Measurements from ENCODE around the gene LRRC56. TPM values are rescaled to one million over a fixed set of nuclear protein-coding genes. Genes with fewer than 3 reads are reported as not detected.

Gene LRRC56
- total RNA-seq, 1 donor from 2014 or later, result 2.7 TPM

- H3K4me3 Mint-ChIP-seq (ENCODE audit: unreplicated experiment), result peak overlapping the region; percentile 12
- H3K27ac Mint-ChIP-seq (ENCODE audit: unreplicated experiment), result peak overlapping the region; percentile 54
- H3K27me3 Mint-ChIP-seq (ENCODE audit: low read depth), result no peaks in the 10 kb centered on the region
- peaks cover 7% of the 10 kb centered on the region for H3K4me1 Mint-ChIP-seq (ENCODE audit: low read depth)
- TF ChIP-seq, protein P1, sequence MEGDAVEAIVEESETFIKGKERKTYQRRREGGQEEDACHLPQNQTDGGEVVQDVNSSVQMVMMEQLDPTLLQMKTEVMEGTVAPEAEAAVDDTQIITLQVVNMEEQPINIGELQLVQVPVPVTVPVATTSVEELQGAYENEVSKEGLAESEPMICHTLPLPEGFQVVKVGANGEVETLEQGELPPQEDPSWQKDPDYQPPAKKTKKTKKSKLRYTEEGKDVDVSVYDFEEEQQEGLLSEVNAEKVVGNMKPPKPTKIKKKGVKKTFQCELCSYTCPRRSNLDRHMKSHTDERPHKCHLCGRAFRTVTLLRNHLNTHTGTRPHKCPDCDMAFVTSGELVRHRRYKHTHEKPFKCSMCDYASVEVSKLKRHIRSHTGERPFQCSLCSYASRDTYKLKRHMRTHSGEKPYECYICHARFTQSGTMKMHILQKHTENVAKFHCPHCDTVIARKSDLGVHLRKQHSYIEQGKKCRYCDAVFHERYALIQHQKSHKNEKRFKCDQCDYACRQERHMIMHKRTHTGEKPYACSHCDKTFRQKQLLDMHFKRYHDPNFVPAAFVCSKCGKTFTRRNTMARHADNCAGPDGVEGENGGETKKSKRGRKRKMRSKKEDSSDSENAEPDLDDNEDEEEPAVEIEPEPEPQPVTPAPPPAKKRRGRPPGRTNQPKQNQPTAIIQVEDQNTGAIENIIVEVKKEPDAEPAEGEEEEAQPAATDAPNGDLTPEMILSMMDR (IDR thresholded peaks at IDR 0.05), result no peak
- H3K9me3 Mint-ChIP-seq (ENCODE audit: low read depth), result no peaks in the 10 kb centered on the region
- H3K36me3 Mint-ChIP-seq (ENCODE audit: low read depth), result no peaks in the 10 kb centered on the region
- DNase-seq (ENCODE audit: low spot score), result peak; percentile 87
Measured at GRCh38 chr11:532527-532985, 4.8 kb upstream of the LRRC56 start.

DNA sequence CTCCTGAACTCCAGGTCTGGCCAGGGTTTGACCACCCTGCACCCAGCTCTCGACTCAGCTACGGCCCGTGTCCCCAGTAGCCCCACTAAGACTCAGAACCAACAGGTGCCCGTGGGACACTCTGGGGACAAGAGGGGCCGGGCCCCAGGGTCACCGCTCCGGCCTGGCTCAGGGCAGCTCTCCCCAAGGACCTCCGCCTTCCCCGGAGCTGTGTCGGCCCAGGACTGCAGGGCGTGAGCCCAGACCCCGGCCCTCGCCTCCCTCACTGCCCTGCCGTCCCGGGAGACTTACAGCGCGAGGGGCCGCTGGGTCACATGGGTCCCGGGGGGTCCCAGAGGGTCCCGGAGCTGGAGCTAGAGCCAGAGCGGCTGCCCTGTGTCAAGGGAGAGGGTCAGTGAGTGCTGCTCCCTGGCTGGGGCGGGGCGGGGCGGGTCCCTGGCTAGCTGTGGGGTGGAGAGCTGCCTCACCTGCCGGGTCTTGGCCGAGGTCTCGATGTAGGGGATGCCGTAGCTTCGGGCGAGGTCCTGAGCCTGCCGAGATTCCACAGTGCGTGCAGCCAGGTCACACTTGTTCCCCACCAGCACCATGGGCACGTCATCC lies 4.2 kb upstream of the LRRC56 start:
- no peaks in the 10 kb centered on the region for H3K36me3 Mint-ChIP-seq (ENCODE audit: low read depth)
- no peak overlapping the region for H3K4me3 Mint-ChIP-seq (ENCODE audit: unreplicated experiment)
- peaks cover 7% of the 10 kb centered on the region for H3K4me1 Mint-ChIP-seq (ENCODE audit: low read depth)
- peak overlapping the region; percentile 8 for H3K27ac Mint-ChIP-seq (ENCODE audit: unreplicated experiment)
- no peaks in the 10 kb centered on the region for H3K9me3 Mint-ChIP-seq (ENCODE audit: low read depth)
- TF ChIP-seq, protein P1 (IDR thresholded peaks at IDR 0.05), result no peak
- peak; percentile 91 for DNase-seq (ENCODE audit: low spot score)
- no peaks in the 10 kb centered on the region for H3K27me3 Mint-ChIP-seq (ENCODE audit: low read depth)

GRCh38 chr11:533586-534395 lies 3.5 kb upstream of the LRRC56 start:
- H3K36me3 Mint-ChIP-seq (ENCODE audit: low read depth), result no peaks in the 10 kb centered on the region
- DNase-seq (ENCODE audit: low spot score), result peak; percentile 92
- H3K27ac Mint-ChIP-seq (ENCODE audit: unreplicated experiment), result no peak overlapping the region
- peak overlapping the region; percentile 71 for H3K4me3 Mint-ChIP-seq (ENCODE audit: unreplicated experiment)
- peaks cover 7% of the 10 kb centered on the region for H3K4me1 Mint-ChIP-seq (ENCODE audit: low read depth)
- H3K9me3 Mint-ChIP-seq (ENCODE audit: low read depth), result no peaks in the 10 kb centered on the region
- H3K27me3 Mint-ChIP-seq (ENCODE audit: low read depth), result no peaks in the 10 kb centered on the region
- TF ChIP-seq, protein P1 (IDR thresholded peaks at IDR 0.05), result no peak

DNA sequence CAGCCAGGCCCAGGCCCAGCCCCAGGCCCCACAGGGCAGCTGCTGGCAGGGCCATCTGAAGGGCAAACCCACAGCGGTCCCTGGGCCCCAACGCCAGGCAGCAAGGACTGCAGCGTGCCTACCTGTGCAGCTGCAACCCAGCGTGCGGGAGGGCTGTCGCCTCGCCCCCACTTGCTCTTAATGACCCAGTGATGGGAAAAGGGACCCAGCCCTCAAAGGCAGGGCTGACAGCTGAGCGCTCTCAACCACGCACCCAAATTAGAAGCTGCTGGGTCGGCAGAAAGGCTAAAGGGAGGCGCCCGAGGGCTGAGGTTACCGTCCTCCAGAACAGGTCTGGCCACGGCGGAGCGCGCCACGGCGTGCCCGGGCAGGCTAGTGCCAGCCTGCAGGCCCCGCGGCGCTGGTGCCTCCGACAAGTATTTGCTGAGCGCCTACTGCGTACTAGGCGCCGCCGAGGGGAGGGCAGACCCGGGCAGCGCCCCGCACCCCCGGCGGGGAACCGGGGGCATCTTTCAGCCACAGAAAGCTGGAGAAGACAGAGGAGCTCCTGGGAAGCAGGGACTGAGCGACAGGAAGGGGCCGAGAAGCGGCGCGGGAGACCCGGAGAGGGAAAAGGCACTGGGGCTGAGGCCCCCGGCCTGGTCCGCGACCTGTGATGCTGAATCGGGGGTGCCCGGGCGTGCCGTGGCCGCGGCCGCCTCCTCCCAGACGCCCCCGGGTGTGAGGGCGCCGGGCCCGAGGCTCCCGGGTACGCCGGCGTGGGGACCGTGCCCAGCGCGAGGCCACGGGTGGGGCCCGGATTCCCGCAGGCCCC lies 2.7 kb upstream of the LRRC56 start:
- Mint-ChIP-seq H3K4me1 (ENCODE audit: low read depth) (peaks cover 7% of the 10 kb centered on the region), H3K36me3 (ENCODE audit: low read depth) (no peaks in the 10 kb centered on the region), H3K27me3 (ENCODE audit: low read depth) (no peaks in the 10 kb centered on the region), H3K4me3 (ENCODE audit: unreplicated experiment) (peak overlapping the region; percentile 71), H3K27ac (ENCODE audit: unreplicated experiment) (no peak overlapping the region), H3K9me3 (ENCODE audit: low read depth) (no peaks in the 10 kb centered on the region)
- TF ChIP-seq, protein P1 (IDR thresholded peaks at IDR 0.05), result peak; percentile 16
- DNase-seq (ENCODE audit: low spot score), result peak; percentile 90

DNA sequence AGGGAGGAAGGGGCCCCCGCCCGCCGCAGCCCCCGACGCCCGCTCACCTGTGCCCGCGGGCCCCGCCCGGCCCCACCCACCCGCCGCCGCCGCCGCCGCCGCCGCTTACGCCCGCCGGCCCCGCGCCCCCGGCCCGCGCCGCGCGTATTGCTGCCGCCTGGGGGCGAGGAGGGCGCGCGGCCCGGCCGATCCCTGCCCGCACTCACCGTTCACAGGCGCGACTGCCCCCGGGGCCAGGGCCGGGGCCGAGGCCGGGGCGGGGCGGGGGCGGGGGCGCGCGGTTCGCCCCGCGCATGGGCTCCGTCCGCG lies 2.2 kb upstream of the LRRC56 start:
- TF ChIP-seq, protein P1 (IDR thresholded peaks at IDR 0.05), result no peak

More for the DNA sequence above, 2.2 kb upstream of the LRRC56 start:
- Mint-ChIP-seq H3K4me3 (ENCODE audit: unreplicated experiment) (no peak overlapping the region), H3K36me3 (ENCODE audit: low read depth) (no peaks in the 10 kb centered on the region), H3K27me3 (ENCODE audit: low read depth) (no peaks in the 10 kb centered on the region), H3K27ac (ENCODE audit: unreplicated experiment) (no peak overlapping the region), H3K4me1 (ENCODE audit: low read depth) (peaks cover 7% of the 10 kb centered on the region), H3K9me3 (ENCODE audit: low read depth) (no peaks in the 10 kb centered on the region)
- no peak for DNase-seq (ENCODE audit: low spot score)

All from chondrocyte (in vitro differentiated cells).